Left lung (tissue), 10 donors: ENCODE results near the gene OSBPL6. TPM values are rescaled to one million over a fixed set of nuclear protein-coding genes. Genes with fewer than 3 reads are reported as not detected.

Experiments
- ATAC-seq: fragments of 200-7000 bp; cut with Tn5 transposase; one replicate; pipeline ENCODE4 v1.9.1; 2020; ENCODE audit warnings: moderate library complexity
- DNase-seq, 4 donors: peaks; one replicate each; pipeline ENCODE4 v3.0.0-alpha.2; 2013 to 2020
- H3K27ac ChIP-seq, 2 donors: fragments of 200-600 bp; sonication (generic) in 1 of 2; one replicate each; pipeline versions ENCODE4 v1.5.0 to v1.8.0; 2020 to 2021
- H3K27me3 ChIP-seq, 2 donors: fragments of 200-600 bp; sonication (generic) in 1 of 2; one replicate each; pipeline versions ENCODE4 v1.5.0 to v1.8.0; 2020 to 2021
- H3K36me3 ChIP-seq, 2 donors: fragments of 200-600 bp; sonication (generic) in 1 of 2; one replicate each; pipeline versions ENCODE4 v1.5.0 to v1.8.0; 2020 to 2021
- H3K4me1 ChIP-seq, 2 donors: fragments of 200-600 bp; one replicate each; pipeline ENCODE4 v1.8.0; 2021
- H3K4me3 ChIP-seq, 2 donors: fragments of 200-600 bp; sonication (generic) in 1 of 2; one replicate each; pipeline versions ENCODE4 v1.5.0 to v1.8.0; 2020 to 2021; ENCODE audit warnings: mild to moderate bottlenecking in 1 of 2
- H3K9me3 ChIP-seq, 2 donors: fragments of 200-600 bp; sonication (generic) in 1 of 2; one replicate each; pipeline versions ENCODE4 v1.5.0 to v1.8.0; 2020 to 2021
- intact Hi-C, 2 donors: fragments of 100-400 bp; cut with DNase I; formaldehyde crosslinking; loops; one replicate each; pipeline versions ENCODE4 v1.11.2 to v1.14.2; 2022
- polyA plus RNA-seq, 6 donors: library from polyadenylated mRNA; unstranded; fragments of 120-200 nt; gene quantifications; one replicate each; pipeline ENCODE4 v1.2.1, GENCODE V29; 2013; ENCODE audit not compliant: insufficient read length in 6 of 6
- total RNA-seq, 2 donors: library from RNA; stranded (reverse); fragmentation: NEBNext Ultra II Directional; extraction: Animal tissue kit (Norgen Biotek cat#: 25700); gene quantifications; one replicate each; pipeline ENCODE4 v1.2.1, GENCODE V29; 2021
- TF ChIP-seq, protein P1 (sequence below), 2 donors: fragments of 200-600 bp; sonication (generic) in 1 of 2; IDR thresholded peaks; one replicate each; pipeline versions ENCODE4 v1.5.0 to v1.8.0; 2021; ENCODE audit warnings: antibody characterized with exemption in 2 of 2
- donor health status: DM: no; HTN: yes; CAD: no.
- donor health status: DM: no; HTN: no; CAD: no.

OSBPL6 gene
- total and polyA plus RNA-seq, 8 donors = 2.9 to 6.0 (median 4.9) TPM

DNA sequence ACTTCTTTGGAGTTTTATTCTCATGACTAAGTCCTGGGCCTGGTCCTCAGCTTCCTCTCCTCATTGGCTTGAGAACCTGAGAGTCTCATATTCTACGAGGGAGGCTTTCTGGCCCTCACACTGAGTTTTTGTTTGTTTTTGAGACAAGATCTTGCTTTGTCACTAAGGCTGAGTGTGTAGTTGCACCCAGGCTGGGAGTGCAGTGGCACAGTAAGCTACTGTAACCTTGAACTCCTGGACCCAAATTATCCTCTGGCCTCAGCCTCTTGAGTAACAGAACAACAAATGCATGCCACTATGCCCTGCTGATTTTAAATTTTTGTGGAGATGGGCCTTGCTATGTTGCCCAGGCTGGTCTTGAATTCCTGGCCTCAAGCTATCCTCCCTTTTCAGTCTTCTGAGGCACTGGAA lies 234.1 kb downstream of the OSBPL6 start:
- H3K4me3 ChIP-seq = no peak overlapping the region
- H3K36me3 ChIP-seq = peaks cover 0 to 71% of the 10 kb centered on the region in 2 donors
- ATAC-seq = no peak
- DNase-seq = no peak
- peaks cover 0 to 4% of the 10 kb centered on the region in 2 donors for H3K9me3 ChIP-seq
- no peaks in the 10 kb centered on the region for H3K27me3 ChIP-seq
- intact Hi-C loops = no loop called here
- H3K27ac ChIP-seq = no peak overlapping the region
- no peaks in the 10 kb centered on the region for H3K4me1 ChIP-seq
- TF ChIP-seq, protein P1, sequence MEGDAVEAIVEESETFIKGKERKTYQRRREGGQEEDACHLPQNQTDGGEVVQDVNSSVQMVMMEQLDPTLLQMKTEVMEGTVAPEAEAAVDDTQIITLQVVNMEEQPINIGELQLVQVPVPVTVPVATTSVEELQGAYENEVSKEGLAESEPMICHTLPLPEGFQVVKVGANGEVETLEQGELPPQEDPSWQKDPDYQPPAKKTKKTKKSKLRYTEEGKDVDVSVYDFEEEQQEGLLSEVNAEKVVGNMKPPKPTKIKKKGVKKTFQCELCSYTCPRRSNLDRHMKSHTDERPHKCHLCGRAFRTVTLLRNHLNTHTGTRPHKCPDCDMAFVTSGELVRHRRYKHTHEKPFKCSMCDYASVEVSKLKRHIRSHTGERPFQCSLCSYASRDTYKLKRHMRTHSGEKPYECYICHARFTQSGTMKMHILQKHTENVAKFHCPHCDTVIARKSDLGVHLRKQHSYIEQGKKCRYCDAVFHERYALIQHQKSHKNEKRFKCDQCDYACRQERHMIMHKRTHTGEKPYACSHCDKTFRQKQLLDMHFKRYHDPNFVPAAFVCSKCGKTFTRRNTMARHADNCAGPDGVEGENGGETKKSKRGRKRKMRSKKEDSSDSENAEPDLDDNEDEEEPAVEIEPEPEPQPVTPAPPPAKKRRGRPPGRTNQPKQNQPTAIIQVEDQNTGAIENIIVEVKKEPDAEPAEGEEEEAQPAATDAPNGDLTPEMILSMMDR (IDR thresholded peaks at IDR 0.05) = no peak

DNA sequence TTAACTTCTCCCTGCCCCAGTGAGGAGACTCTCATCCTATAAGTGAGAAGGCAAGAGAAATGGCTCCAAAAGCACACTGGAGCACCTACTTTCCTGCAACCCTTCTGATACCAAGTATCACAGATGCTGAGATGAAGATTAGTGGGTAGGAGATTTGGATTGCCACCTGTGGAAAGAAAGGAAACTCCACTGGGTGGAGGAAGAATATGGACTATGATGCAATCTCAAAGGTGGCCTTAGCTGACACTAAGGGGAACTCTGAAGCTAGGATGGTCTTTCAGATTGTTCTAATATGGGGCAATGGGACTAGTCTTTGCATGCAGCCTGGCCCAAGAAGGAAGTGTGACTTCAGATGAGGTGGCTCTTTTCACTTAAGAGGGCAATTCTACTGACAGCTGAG lies 235.0 kb downstream of the OSBPL6 start:
- Histone ChIP-seq H3K9me3 (peaks cover 0 to 4% of the 10 kb centered on the region in 2 donors), H3K27me3 (no peaks in the 10 kb centered on the region), H3K36me3 (peaks cover 0 to 80% of the 10 kb centered on the region in 2 donors), H3K27ac (no peak overlapping the region), H3K4me3 (no peak overlapping the region), H3K4me1 (no peaks in the 10 kb centered on the region)
- DNase-seq (no peak), ATAC-seq (no peak)
- TF ChIP-seq, protein P1 (IDR thresholded peaks at IDR 0.05) = no peak
- intact Hi-C loops = no loop called here

DNA sequence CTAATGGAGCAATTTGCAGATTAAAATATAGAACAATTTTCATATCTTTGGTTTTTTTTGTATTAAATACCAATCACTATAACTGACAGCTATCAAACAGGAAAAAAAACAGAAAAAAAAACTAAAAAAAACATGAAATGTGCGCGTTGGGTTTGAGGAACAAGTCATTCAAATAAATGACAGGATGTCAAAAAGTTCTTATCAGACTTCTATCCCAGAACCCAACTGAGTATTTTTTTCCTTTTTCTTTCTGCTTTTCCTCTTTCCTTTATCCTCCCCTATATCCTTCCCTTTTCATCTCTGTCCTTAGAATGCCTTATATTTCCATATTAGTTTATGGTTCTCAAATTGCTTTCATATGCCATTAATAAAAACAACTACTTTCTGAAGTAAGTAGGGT lies 242.3 kb downstream of the OSBPL6 start:
- no peaks in the 10 kb centered on the region for H3K27me3 ChIP-seq
- TF ChIP-seq, protein P1 (IDR thresholded peaks at IDR 0.05) = no peak
- no peaks in the 10 kb centered on the region for H3K4me1 ChIP-seq
- ATAC-seq = no peak
- no peak overlapping the region for H3K4me3 ChIP-seq
- DNase-seq = no peak
- no peak overlapping the region for H3K27ac ChIP-seq
- intact Hi-C loops = no loop called here
- no peaks in the 10 kb centered on the region for H3K9me3 ChIP-seq
- H3K36me3 ChIP-seq = peaks cover 0 to 90% of the 10 kb centered on the region in 2 donors

DNA sequence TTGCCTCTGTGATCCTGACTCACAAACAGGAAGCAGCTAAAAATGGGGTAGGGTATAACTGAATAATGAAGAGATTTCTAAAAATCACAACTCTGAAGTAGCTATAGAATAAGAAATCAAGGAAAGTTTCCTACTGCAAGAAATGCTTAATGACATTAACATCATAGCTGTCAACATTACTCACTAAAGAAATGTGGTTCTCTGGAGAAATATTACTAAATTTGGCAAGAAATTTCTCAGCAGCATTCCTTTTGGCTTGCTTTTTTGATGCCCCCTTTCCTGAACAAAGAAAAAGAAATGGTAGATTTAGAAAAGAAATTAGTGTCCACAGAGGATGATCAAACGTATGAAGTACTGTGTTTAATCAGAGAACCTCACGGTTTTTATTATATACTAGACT lies 247.1 kb downstream of the OSBPL6 start:
- Histone ChIP-seq H3K27ac (no peak overlapping the region), H3K36me3 (peaks cover 0 to 89% of the 10 kb centered on the region in 2 donors), H3K27me3 (no peaks in the 10 kb centered on the region), H3K4me1 (no peaks in the 10 kb centered on the region), H3K9me3 (no peaks in the 10 kb centered on the region), H3K4me3 (no peak overlapping the region)
- TF ChIP-seq, protein P1 (IDR thresholded peaks at IDR 0.05) = no peak
- intact Hi-C loops = no loop called here
- ATAC-seq = no peak
- no peak for DNase-seq

DNA sequence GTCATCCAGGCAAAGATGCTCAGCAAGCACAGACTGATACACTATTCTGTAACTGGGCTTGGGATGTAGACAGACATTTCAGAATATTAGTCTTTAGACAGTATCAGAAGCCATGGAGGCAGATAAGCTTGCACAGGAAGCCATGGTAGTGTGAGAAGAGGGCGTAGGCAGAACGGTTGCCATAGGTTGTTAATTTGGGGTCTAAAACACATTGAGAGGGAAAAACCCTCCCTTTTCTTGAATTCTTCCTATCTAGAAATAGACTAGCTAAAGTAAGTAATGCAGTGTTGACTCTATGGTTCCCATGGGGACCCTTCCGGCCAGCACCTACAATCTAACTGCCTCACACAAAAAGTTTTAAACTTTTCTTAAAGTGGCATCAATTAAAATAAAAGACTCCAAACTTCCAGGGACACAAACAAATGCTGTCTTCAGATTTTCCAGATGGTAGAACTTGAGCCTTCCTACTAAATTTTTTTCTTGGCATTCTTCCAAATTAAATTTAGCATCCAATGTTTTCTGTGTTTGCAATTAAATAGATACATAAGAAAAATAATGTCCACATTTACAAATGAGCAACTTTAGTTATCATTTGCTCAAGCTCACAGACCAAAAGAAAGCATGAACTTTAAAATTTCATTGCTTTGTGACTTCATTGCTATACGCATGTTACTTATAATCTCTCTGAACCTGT lies 254.8 kb downstream of the OSBPL6 start:
- H3K27ac ChIP-seq = peak overlapping the region in 1 of 2 donors; percentile 96
- H3K27me3 ChIP-seq = no peaks in the 10 kb centered on the region
- peak overlapping the region in 1 of 2 donors; percentile 81 for H3K4me3 ChIP-seq
- peak in 1 of 4 donors; percentile 12 for DNase-seq
- intact Hi-C loops = no loop called here
- H3K4me1 ChIP-seq = peaks cover 6 to 32% of the 10 kb centered on the region in 2 donors
- no peaks in the 10 kb centered on the region for H3K9me3 ChIP-seq
- TF ChIP-seq, protein P1 (IDR thresholded peaks at IDR 0.05) = no peak
- no peak for ATAC-seq
- H3K36me3 ChIP-seq = peaks cover 0 to 36% of the 10 kb centered on the region in 2 donors
